ENCODE data around the gene EFCAB11. TPM values are rescaled to one million over a fixed set of nuclear protein-coding genes. Genes with fewer than 3 reads are reported as not detected.
"Not testable (repeated sequence)": the region's sequence is repeated elsewhere in the genome, so short reads cannot be mapped to it uniquely, and the experiment has no call there.

EFCAB11 gene
- total and polyA plus RNA-seq, 2 donors, result 6.5 to 14.2 TPM

GRCh38 chr14:89892953-89893352, 61.6 kb downstream of the EFCAB11 start:
- DNase-seq (ENCODE audit: extremely low spot score), result no peak
- no peak overlapping the region for H3K27ac ChIP-seq (ENCODE audit: low read depth)
- H3K4me1 ChIP-seq (ENCODE audit: insufficient read depth), result no peaks in the 10 kb centered on the region
- no peak overlapping the region for H3K4me3 ChIP-seq (ENCODE audit: low read depth, low read length)
- 75% methylated on average over 6 of the region's 6 CpGs for WGBS
- no peaks in the 10 kb centered on the region for H3K36me3 ChIP-seq (ENCODE audit: insufficient read depth)

GRCh38 chr14:89891721-89892120, 62.8 kb downstream of the EFCAB11 start:
- not testable (repeated sequence) for H3K4me3 ChIP-seq (ENCODE audit: low read depth, low read length); H3K36me3 ChIP-seq (ENCODE audit: insufficient read depth); DNase-seq (ENCODE audit: extremely low spot score); H3K4me1 ChIP-seq (ENCODE audit: insufficient read depth); H3K27ac ChIP-seq (ENCODE audit: low read depth)
- WGBS, result 98% methylated on average over 35 of the region's 35 CpGs

DNA sequence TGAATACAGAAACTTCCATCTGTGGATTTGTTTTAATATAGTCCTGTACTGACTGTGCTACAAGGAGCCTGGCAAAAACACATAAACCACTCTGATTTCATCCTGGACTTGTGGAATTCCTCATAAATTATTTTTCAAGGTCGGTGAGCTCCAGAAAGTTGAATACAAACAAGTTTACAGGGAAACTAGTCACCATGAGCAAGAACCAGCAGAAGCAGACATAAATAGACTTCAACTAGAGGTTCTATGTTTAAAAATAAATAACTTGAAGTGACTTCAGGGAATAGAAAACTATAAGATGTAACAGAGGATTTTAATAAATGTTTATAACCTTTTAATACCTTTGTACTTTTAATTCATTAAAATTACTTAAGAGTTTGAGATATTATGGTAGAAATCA, 63.5 kb downstream of the EFCAB11 start:
- Histone ChIP-seq H3K4me3 (ENCODE audit: low read depth, low read length) (no peak overlapping the region), H3K27ac (ENCODE audit: low read depth) (no peak overlapping the region), H3K4me1 (ENCODE audit: insufficient read depth) (no peaks in the 10 kb centered on the region), H3K36me3 (ENCODE audit: insufficient read depth) (no peaks in the 10 kb centered on the region)
- no peak for DNase-seq (ENCODE audit: extremely low spot score)
- 69% methylated on average over 1 of the region's 1 CpG for WGBS

DNA sequence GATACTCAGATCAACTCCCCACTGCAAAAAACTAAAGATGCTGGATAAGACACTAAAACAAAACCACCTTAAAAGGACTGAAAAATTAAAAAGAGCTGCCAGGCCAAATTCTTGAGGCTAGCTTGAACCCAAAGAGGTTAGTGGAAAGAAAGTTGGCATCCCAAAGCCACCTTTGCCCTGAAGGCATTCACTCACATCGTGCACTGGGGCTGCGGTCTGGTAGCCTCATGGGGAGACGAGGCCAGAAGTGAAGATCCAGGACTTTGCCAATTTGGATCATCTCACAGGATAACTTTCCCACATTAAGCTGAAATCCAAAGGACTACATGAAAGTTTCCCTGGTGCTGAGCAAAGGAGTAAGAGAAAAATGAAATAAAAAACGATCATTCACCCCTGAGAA, 63.9 kb downstream of the EFCAB11 start:
- no peak overlapping the region for H3K4me3 ChIP-seq (ENCODE audit: low read depth, low read length)
- H3K4me1 ChIP-seq (ENCODE audit: insufficient read depth), result no peaks in the 10 kb centered on the region
- 91% methylated on average over 4 of the region's 4 CpGs for WGBS
- no peaks in the 10 kb centered on the region for H3K36me3 ChIP-seq (ENCODE audit: insufficient read depth)
- H3K27ac ChIP-seq (ENCODE audit: low read depth), result no peak overlapping the region
- DNase-seq (ENCODE audit: extremely low spot score), result no peak

DNA sequence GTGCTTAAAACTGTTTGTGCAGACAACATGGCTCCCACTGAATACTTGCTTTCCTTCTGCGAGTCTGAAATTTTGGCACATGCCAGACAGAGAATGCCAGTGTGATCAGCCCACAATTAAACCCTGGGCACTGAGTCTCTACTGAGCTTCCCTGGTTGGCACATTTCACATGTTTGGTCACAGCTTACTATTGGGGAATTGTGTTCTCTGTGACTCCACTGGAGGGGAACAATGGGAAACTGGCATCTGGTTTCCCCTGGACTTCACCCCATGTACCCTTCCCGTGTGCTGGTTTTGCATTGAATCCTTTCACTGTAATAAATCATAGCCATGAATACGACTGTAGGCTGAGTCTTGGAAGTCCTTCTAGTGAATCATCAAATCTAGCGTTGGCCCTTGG, 64.9 kb downstream of the EFCAB11 start:
- no peak overlapping the region for H3K27ac ChIP-seq (ENCODE audit: low read depth)
- no peak overlapping the region for H3K4me3 ChIP-seq (ENCODE audit: low read depth, low read length)
- no peaks in the 10 kb centered on the region for H3K4me1 ChIP-seq (ENCODE audit: insufficient read depth)
- DNase-seq (ENCODE audit: extremely low spot score), result no peak
- 79% methylated on average over 4 of the region's 4 CpGs for WGBS
- no peaks in the 10 kb centered on the region for H3K36me3 ChIP-seq (ENCODE audit: insufficient read depth)

DNA sequence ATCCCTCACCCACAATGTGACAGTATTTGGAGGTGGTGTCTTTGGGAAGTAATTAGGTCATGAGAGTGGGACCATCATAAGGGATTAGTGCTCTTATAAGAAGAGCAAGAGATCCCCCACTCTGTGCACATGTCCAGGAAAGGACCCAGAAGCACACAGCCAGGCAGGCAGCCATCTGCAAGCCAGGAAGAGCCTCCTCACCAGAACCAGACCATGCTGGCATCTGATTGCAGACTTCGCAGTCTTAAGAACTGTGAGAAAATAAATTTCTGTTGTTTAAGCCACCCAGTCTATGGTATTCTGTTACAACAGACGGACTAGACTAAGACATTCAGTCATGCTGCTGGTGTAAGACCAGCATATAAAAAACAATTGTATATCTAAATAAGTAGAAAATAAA, 69.8 kb downstream of the EFCAB11 start:
- WGBS, result 97% methylated on average over 2 of the region's 2 CpGs
- no peaks in the 10 kb centered on the region for H3K4me1 ChIP-seq (ENCODE audit: insufficient read depth)
- no peak overlapping the region for H3K4me3 ChIP-seq (ENCODE audit: low read depth, low read length)
- no peaks in the 10 kb centered on the region for H3K36me3 ChIP-seq (ENCODE audit: insufficient read depth)
- DNase-seq (ENCODE audit: extremely low spot score), result no peak
- no peak overlapping the region for H3K27ac ChIP-seq (ENCODE audit: low read depth)

DNA sequence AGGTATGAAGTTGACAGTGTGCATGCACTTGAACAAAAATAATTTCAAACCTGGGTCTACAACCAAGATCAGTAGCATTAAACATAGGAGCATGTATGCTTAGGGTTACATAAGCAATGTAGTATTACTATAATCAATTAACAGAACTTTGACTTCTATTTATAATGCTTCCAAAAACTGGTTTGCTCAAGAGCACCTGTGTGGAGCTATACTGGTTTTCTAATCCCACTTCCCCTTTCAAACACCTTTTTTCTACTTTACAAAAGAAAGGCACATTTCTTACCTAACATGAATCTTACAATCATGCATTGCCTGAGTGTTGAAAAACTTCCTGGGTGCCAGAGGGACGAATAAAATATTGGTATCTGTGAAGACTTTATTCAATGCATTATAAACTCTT, 72.7 kb downstream of the EFCAB11 start:
- Histone ChIP-seq H3K36me3 (ENCODE audit: insufficient read depth) (no peaks in the 10 kb centered on the region), H3K4me1 (ENCODE audit: insufficient read depth) (no peaks in the 10 kb centered on the region), H3K4me3 (ENCODE audit: low read depth, low read length) (no peak overlapping the region), H3K27ac (ENCODE audit: low read depth) (no peak overlapping the region)
- no peak for DNase-seq (ENCODE audit: extremely low spot score)
- WGBS, result 90% methylated on average over 1 of the region's 1 CpG

- H3K27ac ChIP-seq (ENCODE audit: low read depth); H3K4me3 ChIP-seq (ENCODE audit: low read depth, low read length); H3K36me3 ChIP-seq (ENCODE audit: insufficient read depth); DNase-seq (ENCODE audit: extremely low spot score); H3K4me1 ChIP-seq (ENCODE audit: insufficient read depth): not testable (repeated sequence)
- 95% methylated on average over 3 of the region's 3 CpGs for WGBS
Measured at GRCh38 chr14:89874091-89874490, 80.4 kb downstream of the EFCAB11 start.

GRCh38 chr14:89870316-89870715, 84.2 kb downstream of the EFCAB11 start:
- Histone ChIP-seq H3K4me3 (ENCODE audit: low read depth, low read length) (no peak overlapping the region), H3K27ac (ENCODE audit: low read depth) (no peak overlapping the region), H3K4me1 (ENCODE audit: insufficient read depth) (no peaks in the 10 kb centered on the region), H3K36me3 (ENCODE audit: insufficient read depth) (no peaks in the 10 kb centered on the region)
- WGBS, result 83% methylated on average over 2 of the region's 2 CpGs
- DNase-seq (ENCODE audit: extremely low spot score), result no peak

DNA sequence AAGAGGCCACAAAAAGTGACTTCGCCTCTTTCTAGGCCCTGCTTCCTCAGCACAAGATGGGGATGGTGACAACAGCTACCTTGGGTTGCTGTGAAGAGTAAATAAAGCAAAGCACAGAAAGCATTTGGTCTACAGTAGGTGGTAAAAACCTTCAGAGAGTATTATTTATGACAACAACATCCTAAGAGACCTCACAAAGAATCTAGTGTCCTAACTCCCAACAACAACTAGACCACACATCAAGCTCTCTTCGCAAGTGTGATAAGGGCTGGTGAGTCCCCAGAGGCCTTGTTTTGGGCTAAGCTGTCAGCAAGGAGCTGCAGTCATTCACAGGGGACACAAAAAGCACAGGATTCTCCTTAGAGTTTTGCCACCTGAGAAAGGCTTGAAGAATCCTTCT, 84.9 kb downstream of the EFCAB11 start:
- 87% methylated on average over 2 of the region's 2 CpGs for WGBS
- DNase-seq (ENCODE audit: extremely low spot score), result no peak
- H3K4me3 ChIP-seq (ENCODE audit: low read depth, low read length), result no peak overlapping the region
- no peaks in the 10 kb centered on the region for H3K36me3 ChIP-seq (ENCODE audit: insufficient read depth)
- no peak overlapping the region for H3K27ac ChIP-seq (ENCODE audit: low read depth)
- H3K4me1 ChIP-seq (ENCODE audit: insufficient read depth), result no peaks in the 10 kb centered on the region

- Histone ChIP-seq H3K4me1 (ENCODE audit: insufficient read depth) (no peaks in the 10 kb centered on the region), H3K4me3 (ENCODE audit: low read depth, low read length) (no peak overlapping the region), H3K27ac (ENCODE audit: low read depth) (no peak overlapping the region), H3K36me3 (ENCODE audit: insufficient read depth) (no peaks in the 10 kb centered on the region)
- 93% methylated on average over 3 of the region's 3 CpGs for WGBS
- no peak for DNase-seq (ENCODE audit: extremely low spot score)
Measured at GRCh38 chr14:89866458-89866857, 88.1 kb downstream of the EFCAB11 start.

DNA sequence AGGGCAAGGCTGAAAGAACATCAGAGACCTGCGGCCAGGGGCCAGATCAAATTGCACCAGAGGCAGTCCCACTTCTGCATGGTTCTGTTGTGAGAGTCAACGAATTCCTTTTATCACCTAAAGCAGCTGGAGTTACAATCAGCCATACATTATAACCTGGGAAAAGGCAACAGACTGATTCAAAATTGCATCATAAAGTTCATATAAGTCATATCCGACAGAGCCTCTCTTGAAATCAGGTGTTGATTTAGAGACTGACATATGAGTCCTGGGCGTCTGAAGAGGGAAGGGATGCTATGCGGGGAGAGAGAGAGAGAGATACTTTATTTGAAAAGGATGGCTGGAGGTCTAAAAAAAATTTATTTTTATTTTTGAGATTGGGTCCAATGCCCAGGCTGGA, 89.4 kb downstream of the EFCAB11 start:
- no peak for DNase-seq (ENCODE audit: extremely low spot score)
- no peak overlapping the region for H3K27ac ChIP-seq (ENCODE audit: low read depth)
- WGBS, result 97% methylated on average over 5 of the region's 5 CpGs
- H3K36me3 ChIP-seq (ENCODE audit: insufficient read depth), result no peaks in the 10 kb centered on the region
- H3K4me1 ChIP-seq (ENCODE audit: insufficient read depth), result no peaks in the 10 kb centered on the region
- no peak overlapping the region for H3K4me3 ChIP-seq (ENCODE audit: low read depth, low read length)

DNA sequence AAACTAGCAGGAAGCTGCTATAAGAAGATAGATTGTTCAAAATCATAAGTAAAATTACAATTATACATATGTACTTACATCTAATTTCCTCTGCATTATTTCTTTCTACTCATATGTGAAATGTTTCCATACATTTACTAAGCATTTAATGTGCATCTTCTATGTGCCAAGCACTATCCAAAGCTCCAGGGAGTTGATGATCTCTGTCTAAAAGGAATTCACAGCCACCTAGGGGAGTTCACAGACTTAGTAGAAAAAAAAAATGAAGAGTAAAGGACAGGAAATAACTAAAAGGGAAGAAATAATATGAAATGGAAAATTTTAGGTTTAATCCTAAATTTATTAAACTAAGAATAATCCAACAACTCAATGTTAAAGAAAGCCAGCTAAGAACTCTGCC, 91.7 kb downstream of the EFCAB11 start:
- Histone ChIP-seq H3K27ac (ENCODE audit: low read depth) (no peak overlapping the region), H3K4me3 (ENCODE audit: low read depth, low read length) (no peak overlapping the region), H3K4me1 (ENCODE audit: insufficient read depth) (no peaks in the 10 kb centered on the region), H3K36me3 (ENCODE audit: insufficient read depth) (no peaks in the 10 kb centered on the region)
- DNase-seq (ENCODE audit: extremely low spot score), result no peak

GRCh38 chr14:89861630-89862029, 92.9 kb downstream of the EFCAB11 start:
- Histone ChIP-seq H3K4me3 (ENCODE audit: low read depth, low read length) (no peak overlapping the region), H3K4me1 (ENCODE audit: insufficient read depth) (no peaks in the 10 kb centered on the region), H3K27ac (ENCODE audit: low read depth) (no peak overlapping the region), H3K36me3 (ENCODE audit: insufficient read depth) (no peaks in the 10 kb centered on the region)
- DNase-seq (ENCODE audit: extremely low spot score), result no peak

DNA sequence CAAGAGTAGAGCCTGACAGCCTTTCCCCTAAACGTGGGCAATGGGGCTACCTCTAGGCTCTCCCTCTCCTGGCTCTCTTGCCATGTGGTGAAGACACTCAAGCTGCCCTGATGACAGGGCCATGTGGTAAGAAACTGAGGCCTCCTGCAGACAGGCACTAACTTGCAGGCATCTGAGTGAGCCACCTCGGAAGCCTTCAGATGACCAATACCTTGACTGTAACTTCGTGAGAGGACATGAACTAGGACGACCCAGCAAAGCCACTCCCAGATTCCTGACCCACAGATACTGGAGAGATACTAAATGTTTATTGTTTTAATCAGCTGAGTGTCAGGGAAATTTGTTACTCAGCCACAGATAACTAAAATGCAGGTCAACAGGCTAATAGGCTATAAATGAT, 96.4 kb downstream of the EFCAB11 start:
- H3K4me3 ChIP-seq (ENCODE audit: low read depth, low read length), result no peak overlapping the region
- 81% methylated on average over 4 of the region's 4 CpGs for WGBS
- no peaks in the 10 kb centered on the region for H3K36me3 ChIP-seq (ENCODE audit: insufficient read depth)
- no peaks in the 10 kb centered on the region for H3K4me1 ChIP-seq (ENCODE audit: insufficient read depth)
- H3K27ac ChIP-seq (ENCODE audit: low read depth), result no peak overlapping the region
- DNase-seq (ENCODE audit: extremely low spot score), result no peak
